HG03575 (cell line): ENCODE data around the gene PSMB4.
"Not testable (repeated sequence)": the region's sequence is repeated elsewhere in the genome, so short reads cannot be mapped to it uniquely, and the experiment has no call there.

Source experiments
- ATAC-seq: cut with Tn5 transposase; IDR thresholded peaks from one replicate; pipeline ENCODE4 v1.9.1; 2021; ENCODE audit not compliant: unreplicated experiment, insufficient number of reproducible peaks, low FRiP score; ENCODE audit errors: extremely low read depth

The PSMB4 gene

DNA sequence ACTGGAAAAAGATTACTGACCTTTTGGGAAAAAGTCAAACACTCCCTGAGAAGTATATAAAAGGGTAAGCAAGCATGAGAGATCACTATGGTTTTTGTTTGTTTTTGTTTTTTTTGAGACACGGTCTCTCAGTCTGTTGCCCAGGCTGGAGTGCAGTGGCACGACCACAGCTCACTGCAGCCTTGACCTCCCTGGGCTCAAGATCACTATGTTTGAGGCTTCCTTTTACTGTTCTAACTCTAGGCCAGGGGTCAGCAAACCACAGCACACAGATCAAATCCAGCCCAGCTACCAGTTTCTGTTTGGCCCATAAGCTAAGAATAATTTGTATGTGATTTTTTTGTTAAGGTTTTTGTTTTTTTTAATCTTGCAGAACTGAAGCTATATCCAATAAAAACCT lies 25.7 kb downstream of the PSMB4 start:
- no peak for ATAC-seq

DNA sequence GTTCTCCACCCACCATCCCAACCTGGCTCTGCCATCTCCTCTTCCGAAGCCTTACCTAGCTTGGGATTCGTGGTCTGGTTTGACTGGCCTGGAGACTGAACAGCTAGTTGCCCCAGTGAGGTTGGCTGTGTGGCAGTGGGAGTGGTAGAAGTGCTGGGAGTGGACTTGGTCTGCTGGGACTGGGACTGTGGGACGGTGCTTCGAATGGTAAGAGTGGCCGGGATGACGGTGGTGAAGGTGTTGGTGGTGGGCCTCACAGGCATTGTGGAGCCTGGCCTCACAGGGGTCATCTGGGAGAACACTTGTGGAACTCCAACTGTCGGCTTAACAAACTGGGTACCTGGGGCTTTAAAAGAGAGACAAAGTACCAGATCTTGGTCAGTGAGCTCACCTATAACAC lies 28.7 kb downstream of the PSMB4 start:
- ATAC-seq, result no peak

DNA sequence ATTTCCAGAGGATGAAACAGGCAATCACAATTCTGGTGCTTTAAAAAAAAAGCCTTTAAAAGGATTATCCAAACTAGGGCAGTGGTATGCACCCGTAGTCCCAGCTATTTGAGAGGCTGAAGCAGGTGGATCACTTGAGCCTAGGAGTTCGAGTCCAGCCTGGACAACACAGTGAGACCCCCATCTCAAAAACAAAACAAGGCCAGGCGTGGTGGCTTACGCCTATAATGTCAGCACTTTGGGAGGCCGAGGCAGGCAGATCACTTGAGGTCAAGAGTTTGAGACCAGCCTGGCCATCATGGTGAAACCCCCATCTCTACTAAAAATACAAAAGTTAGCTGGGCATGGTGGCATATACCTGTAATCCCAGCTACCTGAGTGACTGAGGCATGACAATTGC lies 34.5 kb downstream of the PSMB4 start:
- ATAC-seq, result not testable (repeated sequence)

DNA sequence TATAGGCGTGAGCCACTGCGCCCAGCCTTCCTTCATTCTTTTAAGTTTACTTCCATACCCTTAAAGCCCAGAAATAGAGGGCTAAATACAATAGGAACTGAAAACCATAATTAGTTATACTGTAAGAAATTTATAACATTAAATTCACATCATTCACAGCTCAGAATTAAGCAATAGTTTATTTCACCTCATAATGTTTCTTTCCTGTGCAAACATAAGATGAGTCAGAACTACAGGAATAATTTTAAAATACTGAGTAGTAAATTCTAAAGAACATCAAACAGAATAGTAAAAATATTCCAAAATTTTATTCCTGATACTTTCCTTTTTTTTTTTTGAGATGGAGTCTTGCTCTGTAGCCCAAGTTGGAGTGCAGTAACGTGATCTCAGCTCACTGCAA lies 35.8 kb downstream of the PSMB4 start:
- ATAC-seq, result no peak

DNA sequence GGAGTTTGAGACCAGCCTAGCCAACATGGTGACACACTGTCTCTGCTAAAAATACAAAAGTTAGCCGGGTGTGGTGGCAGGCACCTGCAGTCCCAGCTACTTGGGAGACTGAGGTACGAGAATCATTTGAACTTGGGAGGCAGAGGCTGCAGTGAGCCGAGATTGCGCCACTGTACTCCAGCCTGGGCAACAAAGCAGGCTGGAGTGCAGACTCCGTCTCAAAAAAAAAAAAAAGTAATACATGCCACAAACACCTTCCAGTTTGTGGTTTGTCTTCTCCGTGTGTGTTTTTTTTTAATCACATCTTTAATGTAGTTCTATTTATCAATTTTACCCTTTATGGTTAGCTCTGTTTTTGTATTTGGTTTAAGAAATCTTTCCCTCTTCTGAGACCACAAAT lies 37.6 kb downstream of the PSMB4 start:
- no peak for ATAC-seq

DNA sequence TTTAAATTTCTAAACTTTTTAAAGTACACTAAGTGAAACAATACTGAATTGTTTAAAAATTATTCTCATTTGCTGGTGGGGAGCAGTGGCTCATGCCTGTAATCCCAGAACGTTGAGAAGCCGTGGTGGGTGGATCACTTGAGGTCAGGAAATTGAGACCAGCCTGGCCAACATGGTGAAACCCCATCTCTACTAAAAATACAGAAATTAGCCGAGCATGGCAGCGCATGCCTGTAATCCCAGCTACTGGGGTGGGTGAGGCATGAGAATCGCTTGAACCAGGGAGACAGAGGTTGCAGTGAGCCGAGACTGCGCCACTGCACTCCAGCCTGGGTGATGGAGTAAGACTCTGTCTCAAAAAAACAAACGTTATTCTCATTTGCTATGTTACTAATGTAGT lies 38.0 kb downstream of the PSMB4 start:
- not testable (repeated sequence) for ATAC-seq

DNA sequence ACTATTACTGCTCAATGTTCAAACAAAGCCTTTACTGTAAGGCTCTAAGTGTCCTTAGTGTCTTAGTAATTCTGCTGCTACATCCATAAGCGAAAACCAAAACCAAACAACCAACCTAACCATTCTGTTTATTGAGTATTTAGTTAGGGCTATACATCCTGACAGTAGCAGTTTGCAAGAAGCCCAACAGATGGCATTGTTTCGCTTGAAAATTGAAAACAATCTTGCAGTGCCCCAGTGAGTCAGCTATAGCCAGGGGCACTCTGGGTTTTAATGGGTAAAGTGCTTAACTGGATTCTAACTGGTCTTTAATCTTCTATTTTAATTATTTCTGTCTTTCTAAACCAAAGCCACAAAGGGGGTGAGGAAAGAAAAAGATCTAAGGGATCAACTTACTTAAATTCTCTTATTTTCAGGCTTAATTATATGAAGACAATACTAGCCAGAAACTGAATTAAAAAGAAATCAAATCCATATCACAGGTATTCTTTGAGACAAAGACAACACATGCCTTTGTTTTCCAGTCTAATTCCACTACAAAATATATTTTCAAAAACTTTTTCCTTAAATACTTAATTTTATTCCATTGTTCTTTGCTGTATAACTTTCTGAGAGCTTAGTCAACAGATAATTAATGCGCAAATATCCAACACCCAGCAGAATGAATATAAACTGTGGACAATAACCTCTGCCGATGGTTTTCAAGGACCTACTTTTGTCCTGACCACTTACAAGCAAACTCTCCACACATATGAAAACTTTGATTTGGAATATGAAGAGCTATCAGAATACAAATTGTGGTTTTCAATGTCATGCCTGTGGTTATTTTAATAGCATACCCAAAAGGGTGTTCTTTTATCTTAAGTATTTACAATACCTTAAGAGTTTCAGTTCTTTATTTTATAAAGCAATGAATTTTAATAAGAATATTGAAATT lies 44.7 kb downstream of the PSMB4 start:
- no peak for ATAC-seq

DNA sequence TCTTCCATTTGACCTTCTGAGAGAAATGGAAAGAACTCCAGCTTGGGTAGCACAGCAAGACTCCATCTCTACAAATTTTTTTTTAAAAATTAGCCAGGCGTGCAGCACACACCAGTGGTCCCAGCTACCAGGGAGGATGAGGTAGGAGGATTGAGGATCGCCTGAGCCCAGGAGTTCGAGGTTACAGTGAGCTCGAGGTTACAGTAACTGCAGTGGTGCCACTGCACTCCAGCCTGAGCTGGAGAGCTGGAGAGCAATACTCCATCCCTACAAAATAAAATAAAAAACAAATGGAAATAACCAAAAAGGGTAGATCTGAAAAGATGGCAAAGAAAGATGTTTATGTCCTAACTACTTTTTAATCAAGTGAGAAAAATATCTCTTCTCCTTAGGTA lies 45.4 kb downstream of the PSMB4 start:
- ATAC-seq, result no peak

DNA sequence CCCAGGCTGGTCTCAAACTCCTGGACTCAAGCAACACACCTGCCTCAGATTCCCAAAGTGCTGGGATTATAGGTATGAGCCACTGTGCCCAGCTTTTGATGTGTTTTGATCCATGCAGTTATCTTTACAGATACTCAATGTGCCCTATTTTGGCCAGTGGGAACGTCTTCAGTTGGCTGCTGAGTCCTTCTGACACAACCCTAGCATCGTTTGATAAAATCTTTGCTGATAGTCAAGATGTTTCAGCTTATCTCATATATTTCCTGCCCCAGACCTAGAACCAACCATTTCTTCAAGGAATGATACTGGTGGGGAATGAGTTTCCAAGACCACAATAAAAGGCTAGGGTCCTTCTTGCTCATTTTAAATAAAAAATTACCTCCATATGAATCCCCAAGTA lies 48.3 kb downstream of the PSMB4 start:
- no peak for ATAC-seq
